Measurements from ENCODE around the gene ATP23. TPM values are rescaled to one million over a fixed set of nuclear protein-coding genes. Genes with fewer than 3 reads are reported as not detected.
A peak's percentile ranks its signal among the peaks of the same experiment; 100 is the strongest.

Gene ATP23
- total and polyA plus RNA-seq, 10 of the 15 experiments (the other 5 are each of a cell fraction or from before 2014, with no cell fraction given) = 1.6 to 28.1 (median 15.1) TPM

GRCh38 chr12:57897286-57897974 lies 43.9 kb upstream of the ATP23 start:
- Histone ChIP-seq H3K4me3 (0 out of 2 replicates have a peak overlapping the region, but pooled peaks have one; percentile 36), H3K4me2 (ENCODE audit: control insufficient read depth, insufficient read depth) (peak overlapping the region; percentile 89), H3K27ac (ENCODE audit: control insufficient read depth, insufficient read depth) (no peak overlapping the region), H3K36me3 (ENCODE audit: control insufficient read depth in 2 of 2, insufficient read depth in 2 of 2, low read length in 1 of 2) (no peaks in the 10 kb centered on the region), H3K9ac (ENCODE audit: control insufficient read depth, insufficient read depth, low read length) (no peak overlapping the region), H3K4me1 (ENCODE audit: control insufficient read depth, insufficient read depth, low read length) (peaks cover 61% of the 10 kb centered on the region), H3K79me2 (ENCODE audit: control insufficient read depth, insufficient read depth, low read length) (no peaks in the 10 kb centered on the region), H2AFZ (ENCODE audit: control insufficient read depth, low read depth, low read length) (no peak overlapping the region; the same call in 1 of the 2 replicates), H4K20me1 (ENCODE audit: control insufficient read depth, insufficient read depth) (no peaks in the 10 kb centered on the region), H3K9me3 (replicated peaks; ENCODE audit: control insufficient read depth, insufficient read depth, low read length) (no peaks in the 10 kb centered on the region), H3K27me3 (replicated peaks in 1 of 2; ENCODE audit: control insufficient read depth in 2 of 2, insufficient read depth in 2 of 2, low read length in 1 of 2) (no peaks in the 10 kb centered on the region)
- ATAC-seq (no peak), DNase-seq (ENCODE audit: low read depth, low spot score) (no peak), FAIRE-seq (no peak)
- SMC1A ChIA-PET (ENCODE audit: uncharacterized antibody, unreplicated experiment) = interaction anchor here (0.7 to 17.5 kb wide), 7 partner anchors 8 to 156 kb away, joined by 3 to 416 read pairs (median 3); partner anchors contain the start of gene CTDSP2
- in situ Hi-C loops (cut with MboI) (no loop called here), intact Hi-C loops (cut with micrococcal nuclease; ENCODE audit: unreplicated experiment) (no loop called here)
- RAD21 ChIA-PET (ENCODE audit: unreplicated experiment) = interaction anchor here (0.8 to 15.2 kb wide), 9 partner anchors 8 to 138 kb away, joined by 3 to 273 read pairs (median 7); partner anchors contain the start of gene CTDSP2
- CTCF ChIA-PET = interaction anchor here (0.9 to 5.8 kb wide), 15 partner anchors 8 to 138 kb away, joined by 3 to 131 read pairs (median 4); partner anchors contain the start of gene TSFM
- POLR2A ChIA-PET = interaction anchor here (0.6 to 11.1 kb wide), 5 partner anchors 51 to 1434 kb away, joined by 3 to 112 read pairs (median 12); partner anchors contain the start of gene CTDSP2
- no TSS peak for BruUV-seq (replicated peaks)
- 44% methylated on average over 8 of the region's 10 CpGs for WGBS (ENCODE audit: insufficient coverage, insufficient replicate concordance, low lambda C conversion rate, missing lambda C conversion rate)
- TF ChIP-seq IKZF1 (conservative IDR thresholded peaks at IDR 0.05) = no peak
- TF ChIP-seq ETV6 (conservative IDR thresholded peaks at IDR 0.05 in 1 of 2, IDR thresholded peaks at IDR 0.05 in 1 of 2; ENCODE audit: borderline replicate concordance in 1 of 2, low read depth in 1 of 2) = no peak
- no peak for TF ChIP-seq EGR1 (IDR thresholded peaks at IDR 0.05; ENCODE audit: borderline replicate concordance in 1 of 2, low read depth in 2 of 2, low read length in 2 of 2)
- TF ChIP-seq WRNIP1 (IDR thresholded peaks at IDR 0.05; ENCODE audit: borderline replicate concordance, low read depth, low read length) = no peak
- no peak for TF ChIP-seq TCF3 (IDR thresholded peaks at IDR 0.05; ENCODE audit: borderline replicate concordance, insufficient read depth, low read depth, low read length)
- no peak for TF ChIP-seq ZNF687 (IDR thresholded peaks at IDR 0.05)
- no peak for TF ChIP-seq IRF3 (IDR thresholded peaks at IDR 0.05)
- no peak for TF ChIP-seq NKRF (conservative IDR thresholded peaks at IDR 0.05)
- TF ChIP-seq EED (IDR thresholded peaks at IDR 0.05; ENCODE audit: low read depth) = no peak
- no peak for TF ChIP-seq PKNOX1 (IDR thresholded peaks at IDR 0.05)
- TF ChIP-seq PML (IDR thresholded peaks at IDR 0.05; ENCODE audit: low read length) = no peak
